ENCODE data around the gene MYO18B. TPM values are rescaled to one million over a fixed set of nuclear protein-coding genes. Genes with fewer than 3 reads are reported as not detected.

The MYO18B gene
- total RNA-seq, 1 experiment from 2014 or later, result 0.07 TPM

DNA sequence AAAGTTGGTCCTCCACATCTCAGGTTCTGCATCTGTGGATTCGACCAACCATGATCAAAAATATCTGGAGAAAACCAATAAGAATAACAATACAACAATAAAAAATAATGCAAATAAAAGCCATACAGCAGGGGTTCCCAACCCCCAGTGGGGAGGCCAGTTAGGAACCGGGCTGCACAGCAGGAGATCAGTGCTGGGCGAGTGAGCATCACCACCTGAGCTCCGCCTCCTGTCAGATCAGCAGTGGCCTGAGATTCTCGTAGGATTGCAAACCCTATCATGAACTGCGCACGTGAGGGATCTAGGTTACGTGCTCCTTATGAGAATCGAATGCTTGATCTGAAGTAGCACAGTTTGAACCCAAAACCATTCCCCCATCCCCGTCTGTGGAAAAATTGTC lies 25.4 kb upstream of the MYO18B start:
- no peaks in the 10 kb centered on the region for H3K4me1 ChIP-seq
- peaks cover 4% of the 10 kb centered on the region for H3K36me3 Mint-ChIP-seq (ENCODE audit: insufficient read depth, unreplicated experiment)
- no peak overlapping the region for H3K4me3 Mint-ChIP-seq (ENCODE audit: unreplicated experiment)
- H3K4me1 Mint-ChIP-seq (ENCODE audit: low read depth, unreplicated experiment), result no peaks in the 10 kb centered on the region
- no TSS peak for BruUV-seq (replicated peaks)
- H3K9me3 Mint-ChIP-seq (ENCODE audit: unreplicated experiment), result no peaks in the 10 kb centered on the region
- no peaks in the 10 kb centered on the region for H3K9me3 ChIP-seq
- H3K36me3 ChIP-seq (ENCODE audit: control insufficient read depth, insufficient read depth, low read length), result no peaks in the 10 kb centered on the region
- no peak overlapping the region for H3K27ac Mint-ChIP-seq (ENCODE audit: unreplicated experiment)
- H3K27me3 Mint-ChIP-seq (ENCODE audit: insufficient read depth, unreplicated experiment), result no peaks in the 10 kb centered on the region
- DNase-seq, result no peak
- TF ChIP-seq CTCF (IDR thresholded peaks at IDR 0.05; ENCODE audit: insufficient read depth in 1 of 2, low read depth in 1 of 2, low read length in 1 of 2, severe bottlenecking in 1 of 2, unreplicated experiment in 1 of 2), result no peak
- intact Hi-C loops (cut with micrococcal nuclease; ENCODE audit: unreplicated experiment), result no loop called here
- ChIA-PET CTCF (no interaction called here), POLR2A (no interaction called here)
- no peaks in the 10 kb centered on the region for H3K27me3 ChIP-seq (replicated peaks; ENCODE audit: control insufficient read depth, insufficient read depth, low read length)
- no peak overlapping the region for H3K4me3 ChIP-seq (ENCODE audit: low read depth, low read length)

DNA sequence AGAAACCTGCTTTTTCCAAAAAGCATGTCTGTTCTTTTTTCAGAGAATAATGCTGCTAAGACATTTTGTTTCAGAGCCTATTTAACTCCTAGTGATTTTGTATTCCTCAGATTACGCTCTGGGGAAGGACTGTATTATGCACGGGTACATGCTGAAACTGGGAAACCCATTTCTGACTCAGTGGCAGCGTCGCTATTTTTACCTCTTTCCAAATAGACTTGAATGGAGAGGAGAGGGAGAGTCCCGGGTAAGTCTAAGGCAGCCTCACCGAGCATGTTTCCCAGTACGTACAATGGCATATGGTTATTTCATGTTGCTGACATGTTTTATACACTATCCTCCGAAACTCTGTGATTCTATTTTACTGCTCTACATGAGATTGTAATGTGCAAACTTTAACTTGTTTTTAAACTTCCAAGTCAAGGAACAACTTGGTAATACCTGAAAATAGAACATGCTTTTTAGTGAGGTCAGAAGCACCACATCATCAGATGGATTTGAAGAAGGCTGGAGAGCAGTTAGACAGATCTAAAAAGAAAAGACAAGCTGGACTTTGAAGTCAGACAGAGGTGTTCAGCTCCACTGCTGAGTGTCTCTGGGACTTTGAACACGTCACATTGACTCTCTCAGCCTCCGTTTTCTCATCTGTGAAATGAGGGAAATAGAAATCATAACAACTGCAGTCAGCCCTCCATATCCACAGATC lies 23.7 kb upstream of the MYO18B start:
- Mint-ChIP-seq H3K9me3 (ENCODE audit: unreplicated experiment) (no peaks in the 10 kb centered on the region), H3K27ac (ENCODE audit: unreplicated experiment) (no peak overlapping the region), H3K4me3 (ENCODE audit: unreplicated experiment) (no peak overlapping the region), H3K4me1 (ENCODE audit: low read depth, unreplicated experiment) (no peaks in the 10 kb centered on the region), H3K36me3 (ENCODE audit: insufficient read depth, unreplicated experiment) (no peaks in the 10 kb centered on the region), H3K27me3 (ENCODE audit: insufficient read depth, unreplicated experiment) (no peaks in the 10 kb centered on the region)
- H3K27me3 ChIP-seq (replicated peaks; ENCODE audit: control insufficient read depth, insufficient read depth, low read length), result no peaks in the 10 kb centered on the region
- POLR2A ChIA-PET, result no interaction called here
- no peaks in the 10 kb centered on the region for H3K4me1 ChIP-seq
- BruUV-seq (replicated peaks), result no TSS peak
- no peak for DNase-seq
- CTCF ChIA-PET, result no interaction called here
- no peak overlapping the region for H3K4me3 ChIP-seq (ENCODE audit: low read depth, low read length)
- no peaks in the 10 kb centered on the region for H3K9me3 ChIP-seq
- no peak for TF ChIP-seq CTCF (IDR thresholded peaks at IDR 0.05; ENCODE audit: insufficient read depth in 1 of 2, low read depth in 1 of 2, low read length in 1 of 2, severe bottlenecking in 1 of 2, unreplicated experiment in 1 of 2)
- intact Hi-C loops (cut with micrococcal nuclease; ENCODE audit: unreplicated experiment), result no loop called here
- H3K36me3 ChIP-seq (ENCODE audit: control insufficient read depth, insufficient read depth, low read length), result no peaks in the 10 kb centered on the region

- Mint-ChIP-seq H3K4me1 (ENCODE audit: low read depth, unreplicated experiment) (peaks cover 7% of the 10 kb centered on the region), H3K9me3 (ENCODE audit: unreplicated experiment) (no peaks in the 10 kb centered on the region), H3K36me3 (ENCODE audit: insufficient read depth, unreplicated experiment) (peaks cover 4% of the 10 kb centered on the region), H3K4me3 (ENCODE audit: unreplicated experiment) (no peak overlapping the region), H3K27ac (ENCODE audit: unreplicated experiment) (no peak overlapping the region), H3K27me3 (ENCODE audit: insufficient read depth, unreplicated experiment) (no peaks in the 10 kb centered on the region)
- Histone ChIP-seq H3K4me1 (peaks cover 17% of the 10 kb centered on the region), H3K36me3 (ENCODE audit: control insufficient read depth, insufficient read depth, low read length) (no peaks in the 10 kb centered on the region), H3K27me3 (replicated peaks; ENCODE audit: control insufficient read depth, insufficient read depth, low read length) (no peaks in the 10 kb centered on the region), H3K4me3 (ENCODE audit: low read depth, low read length) (no peak overlapping the region), H3K9me3 (no peaks in the 10 kb centered on the region)
- intact Hi-C loops (cut with micrococcal nuclease; ENCODE audit: unreplicated experiment), result no loop called here
- CTCF ChIA-PET, result no interaction called here
- no peak for TF ChIP-seq CTCF (IDR thresholded peaks at IDR 0.05; ENCODE audit: insufficient read depth in 1 of 2, low read depth in 1 of 2, low read length in 1 of 2, severe bottlenecking in 1 of 2, unreplicated experiment in 1 of 2)
- POLR2A ChIA-PET, result no interaction called here
- DNase-seq, result no peak
- no TSS peak for BruUV-seq (replicated peaks)
These were observed 19.8 kb upstream of the MYO18B start for GRCh38 chr22:25722223-25722622.
